Upper lobe of right lung (tissue), 1 donor: ENCODE results near the gene SCD5. TPM values are rescaled to one million over a fixed set of nuclear protein-coding genes. Genes with fewer than 3 reads are reported as not detected.
A peak's percentile ranks its signal among the peaks of the same experiment; 100 is the strongest.

Experiments used
- ATAC-seq: fragments of 200-7000 bp; cut with Tn5 transposase; one replicate; pipeline ENCODE4 v1.9.1; 2020; ENCODE audit warnings: mild to moderate bottlenecking, moderate library complexity
- DNase-seq: peaks from one replicate; pipeline ENCODE4 v3.0.0-alpha.2; 2020
- H3K27ac ChIP-seq: fragments of 200-600 bp; one replicate; pipeline ENCODE4 v1.8.0; 2022
- H3K27me3 ChIP-seq: fragments of 200-600 bp; one replicate; pipeline ENCODE4 v1.8.0; 2022; ENCODE audit warnings: mild to moderate bottlenecking
- H3K36me3 ChIP-seq: fragments of 200-600 bp; one replicate; pipeline ENCODE4 v1.8.0; 2022
- H3K4me1 ChIP-seq: fragments of 200-600 bp; one replicate; pipeline ENCODE4 v1.8.0; 2022
- H3K4me3 ChIP-seq: fragments of 200-600 bp; one replicate; pipeline ENCODE4 v1.8.0; 2022; ENCODE audit warnings: mild to moderate bottlenecking
- H3K9me3 ChIP-seq: fragments of 200-600 bp; one replicate; pipeline ENCODE4 v1.8.0; 2022
- intact Hi-C: fragments of 100-400 bp; cut with DNase I; formaldehyde crosslinking; loops from one replicate; pipeline ENCODE4 v1.11.0; 2022
- total RNA-seq: library from RNA; stranded (reverse); fragmentation: NEBNext Ultra II Directional; extraction: Animal tissue kit (Norgen Biotek cat#: 25700); gene quantifications from one replicate; pipeline ENCODE4 v1.2.1, GENCODE V29; 2021
- TF ChIP-seq, protein P1 (sequence below): fragments of 200-600 bp; IDR thresholded peaks from one replicate; pipeline ENCODE4 v1.8.0; 2022; ENCODE audit warnings: antibody characterized with exemption
- donor health status: DM: no; HTN: yes; CAD: no; lungs with severe emphysema.

Gene SCD5
- total RNA-seq, 1 donor from 2014 or later, result 20.6 TPM

DNA sequence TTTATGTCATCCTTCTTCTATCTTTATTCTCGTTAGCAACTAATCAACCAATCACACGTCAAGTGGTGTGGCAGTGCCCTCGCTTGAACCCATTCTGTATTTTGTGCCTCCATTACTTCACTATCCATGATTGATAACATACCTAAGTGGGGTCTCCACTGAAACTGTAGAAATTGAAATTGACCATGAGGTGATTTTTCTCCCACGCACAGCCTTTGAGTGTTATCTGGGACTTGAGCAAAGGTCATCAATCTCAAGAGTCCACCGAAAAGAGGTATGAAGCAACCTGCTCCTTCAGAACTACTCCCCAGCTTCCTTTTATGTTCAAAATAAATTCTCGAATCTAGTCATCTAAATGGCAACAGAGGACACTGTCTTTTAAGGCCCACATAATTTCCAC, 111.1 kb downstream of the SCD5 start:
- H3K27ac ChIP-seq, result no peak overlapping the region
- DNase-seq, result no peak
- no peaks in the 10 kb centered on the region for H3K4me1 ChIP-seq
- H3K36me3 ChIP-seq, result no peaks in the 10 kb centered on the region
- no peaks in the 10 kb centered on the region for H3K9me3 ChIP-seq
- H3K27me3 ChIP-seq, result no peaks in the 10 kb centered on the region
- H3K4me3 ChIP-seq, result no peak overlapping the region
- TF ChIP-seq, protein P1, sequence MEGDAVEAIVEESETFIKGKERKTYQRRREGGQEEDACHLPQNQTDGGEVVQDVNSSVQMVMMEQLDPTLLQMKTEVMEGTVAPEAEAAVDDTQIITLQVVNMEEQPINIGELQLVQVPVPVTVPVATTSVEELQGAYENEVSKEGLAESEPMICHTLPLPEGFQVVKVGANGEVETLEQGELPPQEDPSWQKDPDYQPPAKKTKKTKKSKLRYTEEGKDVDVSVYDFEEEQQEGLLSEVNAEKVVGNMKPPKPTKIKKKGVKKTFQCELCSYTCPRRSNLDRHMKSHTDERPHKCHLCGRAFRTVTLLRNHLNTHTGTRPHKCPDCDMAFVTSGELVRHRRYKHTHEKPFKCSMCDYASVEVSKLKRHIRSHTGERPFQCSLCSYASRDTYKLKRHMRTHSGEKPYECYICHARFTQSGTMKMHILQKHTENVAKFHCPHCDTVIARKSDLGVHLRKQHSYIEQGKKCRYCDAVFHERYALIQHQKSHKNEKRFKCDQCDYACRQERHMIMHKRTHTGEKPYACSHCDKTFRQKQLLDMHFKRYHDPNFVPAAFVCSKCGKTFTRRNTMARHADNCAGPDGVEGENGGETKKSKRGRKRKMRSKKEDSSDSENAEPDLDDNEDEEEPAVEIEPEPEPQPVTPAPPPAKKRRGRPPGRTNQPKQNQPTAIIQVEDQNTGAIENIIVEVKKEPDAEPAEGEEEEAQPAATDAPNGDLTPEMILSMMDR, result no peak
- ATAC-seq, result no peak
- intact Hi-C loops, result no loop called here

DNA sequence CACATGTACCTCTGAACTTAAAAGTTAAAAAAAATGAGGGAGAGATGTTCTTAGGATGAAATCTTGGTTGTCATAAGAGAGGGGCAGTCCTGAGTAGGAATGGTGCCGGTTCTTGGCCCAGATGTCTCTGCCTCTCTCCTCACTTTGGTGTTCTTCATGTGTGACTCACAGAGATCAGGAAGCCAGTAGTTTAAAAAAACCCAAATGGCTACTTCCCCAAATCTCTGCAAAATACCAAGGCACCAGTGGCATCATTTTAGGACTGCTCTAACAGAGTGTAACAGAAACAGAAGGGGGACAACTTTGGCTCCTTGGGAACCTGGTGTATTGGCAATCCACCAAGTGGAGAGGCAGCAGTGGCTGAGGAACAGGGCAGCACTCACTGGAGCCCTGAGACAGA, 116.8 kb downstream of the SCD5 start:
- intact Hi-C loops, result no loop called here
- no peak for DNase-seq
- H3K4me1 ChIP-seq, result no peaks in the 10 kb centered on the region
- ATAC-seq, result no peak
- TF ChIP-seq, protein P1, result no peak
- no peaks in the 10 kb centered on the region for H3K27me3 ChIP-seq
- no peak overlapping the region for H3K27ac ChIP-seq
- H3K9me3 ChIP-seq, result no peaks in the 10 kb centered on the region
- no peaks in the 10 kb centered on the region for H3K36me3 ChIP-seq
- no peak overlapping the region for H3K4me3 ChIP-seq

DNA sequence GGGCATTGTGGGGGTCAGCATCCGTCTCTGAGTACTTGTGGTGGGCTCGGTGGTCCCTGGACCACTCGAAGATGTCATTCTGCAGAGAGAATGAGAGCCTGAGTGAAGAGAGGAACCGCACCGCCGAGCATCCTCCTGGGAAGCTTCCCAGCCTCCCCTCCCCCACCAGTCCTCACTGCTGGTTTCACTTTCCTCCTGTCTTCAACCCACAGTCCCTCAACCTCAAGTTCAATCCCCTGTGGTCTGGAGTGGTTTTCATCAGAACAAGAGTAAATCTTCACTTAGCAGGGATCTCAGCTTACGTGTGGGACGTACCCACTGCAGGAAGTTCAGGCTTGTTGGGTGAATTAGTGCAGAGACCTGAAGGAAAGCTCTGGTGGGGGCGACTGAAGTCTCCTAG, 117.8 kb downstream of the SCD5 start:
- no peaks in the 10 kb centered on the region for H3K4me1 ChIP-seq
- intact Hi-C loops, result no loop called here
- no peak for DNase-seq
- ATAC-seq, result no peak
- H3K4me3 ChIP-seq, result no peak overlapping the region
- H3K27me3 ChIP-seq, result no peaks in the 10 kb centered on the region
- no peaks in the 10 kb centered on the region for H3K9me3 ChIP-seq
- TF ChIP-seq, protein P1, result no peak
- no peaks in the 10 kb centered on the region for H3K36me3 ChIP-seq
- no peak overlapping the region for H3K27ac ChIP-seq

DNA sequence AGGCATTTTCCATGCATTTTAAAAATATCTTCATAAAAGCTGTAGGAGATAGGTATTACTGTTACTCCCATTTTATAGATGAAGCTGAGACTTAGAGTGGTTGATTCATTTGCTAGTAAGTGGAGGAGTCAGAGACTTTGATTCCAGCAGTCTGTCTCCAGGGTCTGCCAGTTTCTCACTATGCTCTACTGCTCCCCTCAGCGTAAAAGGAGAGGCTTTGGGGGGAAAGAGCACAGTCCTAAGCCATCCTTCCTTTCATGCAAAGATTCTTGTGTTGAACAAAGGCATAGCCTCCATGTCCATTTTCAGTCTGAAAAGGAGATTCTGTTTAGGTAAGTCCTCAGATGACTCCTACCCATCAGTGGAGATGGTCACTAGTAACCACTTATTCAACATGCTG, 119.1 kb downstream of the SCD5 start:
- Histone ChIP-seq H3K4me3 (no peak overlapping the region), H3K4me1 (no peaks in the 10 kb centered on the region), H3K27ac (no peak overlapping the region), H3K9me3 (no peaks in the 10 kb centered on the region), H3K36me3 (no peaks in the 10 kb centered on the region), H3K27me3 (no peaks in the 10 kb centered on the region)
- intact Hi-C loops, result no loop called here
- DNase-seq (no peak), ATAC-seq (no peak)
- TF ChIP-seq, protein P1, result no peak

DNA sequence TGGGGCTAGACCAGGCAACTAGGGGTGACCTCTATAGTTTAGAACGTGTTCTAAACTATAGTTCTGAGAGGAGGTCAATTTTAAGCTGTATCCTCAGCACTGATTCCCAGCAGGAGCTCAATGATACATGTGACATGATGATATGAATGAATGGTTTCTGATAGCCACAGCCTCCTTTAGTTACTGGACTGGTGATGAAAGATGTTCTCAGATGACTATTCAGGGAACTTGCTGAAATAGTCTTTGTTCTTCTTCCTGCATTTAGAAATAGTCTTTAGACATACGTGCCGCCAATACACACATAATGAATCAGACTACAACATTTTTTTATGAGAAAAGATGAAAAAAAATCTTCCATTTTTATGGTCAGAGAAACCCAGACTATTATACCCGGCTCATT, 120.5 kb downstream of the SCD5 start:
- Histone ChIP-seq H3K27ac (no peak overlapping the region), H3K4me3 (no peak overlapping the region), H3K9me3 (no peaks in the 10 kb centered on the region), H3K36me3 (no peaks in the 10 kb centered on the region), H3K27me3 (no peaks in the 10 kb centered on the region), H3K4me1 (no peaks in the 10 kb centered on the region)
- no peak for ATAC-seq
- TF ChIP-seq, protein P1, result no peak
- intact Hi-C loops, result no loop called here
- DNase-seq, result no peak

DNA sequence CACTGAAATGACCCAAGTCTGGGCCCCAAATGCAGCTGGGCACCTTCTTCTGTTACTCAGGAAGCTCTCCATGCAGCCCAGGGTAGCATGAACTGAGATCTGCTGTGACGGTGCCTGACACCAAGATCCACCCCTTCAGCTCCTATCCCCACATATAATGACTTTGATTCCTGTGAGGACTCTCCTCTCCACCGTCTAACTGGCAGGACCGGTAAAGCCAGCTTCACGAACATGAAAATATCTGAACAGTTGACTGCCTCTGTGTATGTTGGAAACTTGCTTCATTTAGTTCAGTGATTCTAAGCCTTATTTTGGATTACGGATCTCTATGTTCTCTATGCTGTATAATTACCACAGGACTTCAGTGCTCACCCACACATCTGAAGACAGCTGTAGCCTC, 121.3 kb downstream of the SCD5 start:
- no peak for DNase-seq
- Histone ChIP-seq H3K36me3 (no peaks in the 10 kb centered on the region), H3K27ac (no peak overlapping the region), H3K27me3 (no peaks in the 10 kb centered on the region), H3K4me1 (no peaks in the 10 kb centered on the region), H3K9me3 (no peaks in the 10 kb centered on the region), H3K4me3 (no peak overlapping the region)
- ATAC-seq, result peak; percentile 35
- TF ChIP-seq, protein P1, result no peak
- intact Hi-C loops, result no loop called here
